DLD1 (cell line): ENCODE data around the gene PRSS48.
"Not testable (repeated sequence)": the region's sequence is repeated elsewhere in the genome, so short reads cannot be mapped to it uniquely, and the experiment has no call there.

Experiments used
- in situ Hi-C: cut with HindIII; loops from 2 replicates; pipeline ENCODE4 v1.10.0; 2017; ENCODE audit warnings: low sequenced_read_pairs

The PRSS48 gene

DNA sequence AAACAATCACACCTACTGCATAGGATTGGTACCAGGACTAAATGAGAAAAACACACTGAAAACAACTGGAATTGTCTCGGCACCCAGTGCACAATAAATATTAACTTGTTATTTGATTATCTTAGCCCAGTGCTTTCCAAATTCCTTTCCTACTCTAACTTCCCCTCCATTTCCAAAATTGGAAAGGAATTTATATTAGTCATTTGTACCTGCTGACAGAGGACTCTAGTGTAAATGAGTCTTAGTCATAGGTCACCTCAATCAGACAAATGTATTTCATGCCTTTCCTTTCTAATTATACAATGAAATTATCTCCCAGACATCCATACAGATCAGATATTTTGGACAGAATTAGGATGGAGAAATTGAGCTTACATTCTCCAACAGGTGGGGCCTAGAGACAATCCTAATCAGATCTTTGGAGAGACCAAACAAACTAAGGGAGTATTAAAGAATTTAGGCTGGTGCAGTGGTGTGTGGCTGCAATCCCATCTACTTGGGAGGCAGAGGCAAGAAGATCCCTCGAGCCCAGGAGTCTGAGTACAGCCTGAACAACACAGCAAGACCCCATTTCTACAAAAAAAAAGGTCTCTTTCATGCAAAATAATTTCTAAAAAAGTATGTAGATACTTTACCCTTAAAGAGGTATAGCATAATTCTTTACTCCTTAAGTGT is 38.4 kb downstream of the PRSS48 start:
- in situ Hi-C loops = no loop called here

DNA sequence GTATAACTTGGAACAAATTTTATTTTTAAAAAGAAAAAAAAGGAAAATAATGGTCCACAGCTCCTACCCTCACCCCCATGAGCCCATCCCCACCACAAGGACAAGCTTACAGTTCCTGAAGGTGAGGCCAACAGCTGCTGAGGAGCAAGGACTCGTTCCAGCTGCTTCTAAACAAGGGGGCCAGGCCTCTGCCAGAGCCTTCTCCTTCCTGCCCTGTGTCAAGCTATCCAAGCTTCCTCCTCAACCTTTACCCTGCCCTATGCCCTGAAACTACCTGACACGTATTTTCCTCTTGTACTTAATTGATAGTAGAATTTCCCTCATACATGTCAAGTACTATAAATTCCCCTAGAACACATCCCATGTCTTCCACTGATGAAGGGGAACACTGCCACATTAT is 39.7 kb downstream of the PRSS48 start:
- in situ Hi-C loops = no loop called here

DNA sequence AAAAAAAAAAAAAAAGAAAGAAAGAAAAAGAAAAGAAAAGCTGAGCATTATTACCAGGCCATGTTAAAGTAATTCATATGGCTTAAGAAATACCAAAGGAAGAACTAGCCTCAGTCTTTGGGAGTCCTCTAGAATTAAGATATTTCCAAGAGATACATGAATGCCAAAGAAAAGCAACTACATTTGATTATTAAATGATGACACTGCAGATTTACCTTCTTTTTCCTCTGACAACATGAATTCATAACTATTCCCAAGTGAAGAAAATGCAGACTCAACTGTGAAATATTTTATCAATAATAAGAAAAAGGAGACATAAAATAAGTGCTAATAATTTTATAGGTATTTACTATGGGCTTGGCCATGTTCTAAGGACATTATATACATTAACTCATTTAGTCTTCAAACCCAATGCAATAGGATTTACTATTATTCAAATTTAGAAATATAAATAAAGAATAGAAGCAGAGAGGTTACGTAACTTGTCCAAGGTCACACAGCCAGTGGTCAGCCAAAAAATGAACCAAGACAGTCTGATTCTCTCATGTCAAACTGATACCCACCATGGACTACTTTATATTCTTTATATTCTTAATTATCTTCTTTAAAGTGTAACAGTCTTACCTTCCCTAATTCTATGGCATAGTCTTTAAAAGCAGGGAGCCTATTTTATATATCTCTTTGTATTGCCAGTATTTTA is 41.5 kb downstream of the PRSS48 start:
- in situ Hi-C loops = no loop called here

DNA sequence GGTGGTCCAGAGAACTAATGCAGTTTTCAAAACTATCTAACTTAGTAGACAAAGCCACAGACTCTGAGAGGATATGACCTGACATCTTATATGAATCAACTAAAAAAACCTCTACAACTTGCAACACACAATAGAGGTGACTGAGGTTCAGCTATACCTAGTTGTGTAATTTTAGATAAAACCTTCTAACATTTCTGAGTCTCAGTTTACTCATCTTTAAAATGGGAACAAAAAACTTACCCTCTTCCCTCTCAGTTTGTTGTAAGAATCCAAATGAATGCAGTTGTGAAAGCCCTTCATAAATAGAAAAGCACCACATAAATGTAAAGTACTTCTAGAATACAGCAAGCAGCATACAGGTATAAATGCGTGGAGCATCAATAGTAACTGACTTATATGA is 42.5 kb downstream of the PRSS48 start:
- in situ Hi-C loops = no loop called here

DNA sequence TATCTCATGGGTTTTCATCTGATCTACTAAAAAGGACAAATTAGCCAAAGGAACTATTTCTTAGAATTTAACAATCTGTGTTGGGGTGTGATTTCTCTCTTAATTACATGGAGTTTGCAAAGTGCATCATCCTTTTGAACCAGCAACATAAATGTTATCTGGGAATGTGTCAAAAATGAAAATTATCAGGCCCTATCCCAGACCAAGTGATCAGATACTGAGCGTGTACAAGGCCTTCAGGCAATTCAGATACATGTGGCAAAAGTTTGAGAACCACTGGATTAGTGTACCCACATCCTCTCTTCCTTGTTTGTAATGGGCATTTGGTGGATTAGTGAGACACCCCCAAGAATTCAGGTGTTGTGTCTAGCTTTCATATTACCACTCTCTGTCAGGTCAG is 44.6 kb downstream of the PRSS48 start:
- in situ Hi-C loops = no loop called here

DNA sequence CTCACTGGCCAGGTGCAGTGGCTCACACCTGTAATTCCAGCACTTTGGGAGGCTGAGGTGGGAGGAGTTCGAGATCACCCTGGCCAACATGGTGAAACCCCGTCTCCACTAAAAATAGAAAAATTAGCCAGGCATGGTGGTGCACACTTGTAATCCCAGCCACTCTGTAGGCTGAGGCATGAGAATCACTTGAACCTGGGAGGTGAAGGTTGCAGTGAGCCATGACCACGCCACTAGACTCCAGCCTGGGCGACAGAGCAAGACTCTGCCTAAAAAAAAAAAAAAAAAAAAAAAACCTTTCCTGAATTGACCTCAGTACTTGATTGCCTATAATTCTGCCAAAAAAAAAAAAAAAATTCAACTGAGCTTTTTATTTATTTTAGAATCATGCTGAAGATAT is 45.2 kb downstream of the PRSS48 start:
- in situ Hi-C loops = not testable (repeated sequence)

DNA sequence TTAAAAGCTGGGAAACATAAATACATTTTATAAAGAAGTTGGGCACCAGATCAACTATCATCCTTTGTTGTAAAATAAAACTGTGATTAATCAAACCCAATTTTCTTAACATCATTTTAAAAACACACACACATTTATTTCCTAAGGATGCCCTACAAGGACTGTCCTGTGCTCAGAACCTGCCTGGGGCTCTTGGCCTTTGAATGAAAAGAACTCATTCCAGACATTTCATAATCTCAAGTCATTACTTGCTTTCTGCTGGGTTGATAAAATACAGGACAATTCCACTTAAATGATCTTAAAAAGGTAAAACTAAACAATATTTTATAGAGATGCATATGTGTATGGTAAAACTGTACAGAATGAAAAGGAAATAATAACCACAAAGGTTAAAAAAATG is 45.6 kb downstream of the PRSS48 start:
- in situ Hi-C loops = no loop called here

DNA sequence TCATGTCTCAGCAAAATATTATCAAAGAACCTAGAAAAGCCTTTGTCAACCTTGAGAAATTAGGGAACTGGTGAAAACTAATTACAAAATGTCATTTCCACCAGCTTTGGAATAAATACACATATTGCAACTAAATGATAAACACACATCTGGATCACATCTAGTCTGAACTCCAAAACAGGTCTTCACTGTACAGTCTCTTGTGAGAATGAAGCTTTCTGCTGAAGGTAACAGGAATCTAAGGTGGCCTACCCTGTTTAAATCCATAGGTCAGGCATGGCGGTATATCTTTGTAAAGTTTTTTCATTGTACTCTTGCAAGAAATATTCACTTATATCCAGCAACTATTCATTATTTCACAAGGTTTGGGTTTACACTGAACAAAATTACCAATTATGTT is 46.7 kb downstream of the PRSS48 start:
- in situ Hi-C loops = no loop called here

DNA sequence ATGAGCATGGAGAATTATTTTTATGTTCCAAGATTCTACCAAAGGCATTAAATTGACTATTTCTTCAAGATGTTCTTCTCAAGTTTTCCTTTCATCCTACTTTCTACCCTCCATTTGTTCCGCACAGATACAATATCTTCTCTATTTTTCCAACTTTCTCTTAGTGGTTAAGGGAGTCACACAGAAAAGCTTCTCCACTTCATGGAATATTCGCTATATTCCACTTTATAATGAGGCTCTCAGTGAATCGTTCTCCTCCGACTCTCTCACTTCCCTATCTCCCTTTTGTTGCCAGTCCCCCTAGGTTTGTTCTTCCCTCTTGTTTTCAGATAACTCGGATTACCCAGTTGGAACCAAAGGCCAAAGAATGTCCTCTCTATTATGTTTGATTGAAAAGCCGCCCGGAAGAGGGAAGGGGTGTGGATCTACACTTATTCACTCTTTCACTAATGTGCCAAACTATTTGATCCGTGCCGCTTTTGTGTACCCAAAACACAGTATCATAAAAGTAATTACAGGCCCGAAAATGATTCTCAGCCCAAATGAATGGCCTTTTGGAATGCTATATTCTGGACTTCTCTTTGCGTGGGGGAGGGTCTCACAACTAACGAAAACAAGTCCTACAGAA is 47.3 kb downstream of the PRSS48 start:
- in situ Hi-C loops = no loop called here

DNA sequence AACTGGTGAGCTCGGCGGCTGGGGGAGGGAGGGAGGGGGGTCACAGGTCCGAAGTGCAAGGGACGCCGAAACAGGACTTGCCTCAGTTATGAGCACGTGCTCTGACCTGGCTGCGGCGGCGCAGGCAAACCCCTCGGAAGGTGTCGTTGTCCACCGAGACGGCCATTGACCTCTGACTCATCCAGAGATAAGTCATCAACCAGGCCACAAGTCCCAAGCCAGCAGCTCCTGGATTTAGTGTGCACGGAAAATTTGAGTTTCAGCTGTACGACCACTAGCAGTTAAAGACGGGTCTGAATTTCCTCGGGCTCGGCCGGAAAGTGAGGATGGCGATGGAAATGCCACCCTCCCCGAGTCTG is 47.8 kb downstream of the PRSS48 start:
- in situ Hi-C loops = no loop called here

DNA sequence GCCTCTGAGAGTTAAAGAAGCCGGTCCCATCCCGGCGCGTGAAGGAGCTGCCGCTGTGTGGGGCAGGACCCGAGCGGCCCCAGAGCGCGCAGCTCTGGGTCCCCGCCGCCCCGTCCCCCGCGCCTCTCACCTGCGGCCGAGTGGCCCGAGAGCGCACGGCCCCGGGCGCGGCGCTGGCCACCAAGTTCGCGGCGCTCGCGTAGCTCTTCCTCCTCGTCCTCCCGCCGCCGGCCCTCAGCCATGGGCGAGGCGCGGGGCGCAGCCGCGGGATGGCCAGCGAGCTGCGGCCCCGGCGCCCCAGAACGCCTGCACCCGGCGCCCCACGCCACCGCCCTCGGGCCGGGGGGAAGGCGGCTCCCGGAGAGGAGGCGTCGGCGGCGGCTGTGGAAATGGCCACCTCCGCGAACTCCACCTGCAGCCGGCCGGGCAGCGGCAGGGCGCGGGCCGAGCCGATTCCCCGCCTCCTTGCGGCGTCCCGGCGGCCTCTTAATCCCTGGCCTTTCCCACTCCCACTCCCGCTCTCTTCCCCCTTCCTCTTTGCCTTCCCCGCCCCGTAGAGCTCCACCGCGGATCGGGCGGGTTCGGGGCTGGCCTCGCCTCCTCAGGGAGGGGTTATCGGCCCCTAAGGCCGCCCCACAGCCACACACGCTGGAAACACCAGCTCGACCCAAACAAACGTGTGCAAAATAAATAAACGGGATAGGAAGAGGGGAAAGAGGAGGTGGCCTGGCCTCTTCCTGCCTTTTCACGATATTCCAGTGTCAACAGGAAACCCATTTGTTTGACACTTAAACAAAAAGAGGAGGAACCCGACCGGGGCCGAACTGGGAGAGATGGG is 48.4 kb downstream of the PRSS48 start, which contains the start of gene SH3D19:
SH3D19 (minus strand) TSS at position 495 of the 838 bp plus-strand sequence; CDS start at position 242, 253 bp downstream.
- in situ Hi-C loops = no loop called here

DNA sequence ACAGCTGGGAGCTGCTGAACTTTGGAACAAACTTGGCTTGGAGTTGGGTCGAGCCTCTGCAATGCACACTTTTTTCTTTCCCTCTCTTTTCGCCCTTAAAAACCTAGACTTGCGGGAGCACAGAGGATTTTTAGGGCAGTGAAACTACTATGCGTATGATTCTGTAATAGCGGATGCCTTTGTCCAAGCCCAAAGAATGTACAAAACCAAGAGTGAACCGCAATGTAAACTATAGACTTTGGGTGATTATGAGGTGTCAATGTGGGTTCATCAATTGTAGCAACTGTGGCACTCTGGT is 48.9 kb downstream of the PRSS48 start:
- in situ Hi-C loops = no loop called here

DNA sequence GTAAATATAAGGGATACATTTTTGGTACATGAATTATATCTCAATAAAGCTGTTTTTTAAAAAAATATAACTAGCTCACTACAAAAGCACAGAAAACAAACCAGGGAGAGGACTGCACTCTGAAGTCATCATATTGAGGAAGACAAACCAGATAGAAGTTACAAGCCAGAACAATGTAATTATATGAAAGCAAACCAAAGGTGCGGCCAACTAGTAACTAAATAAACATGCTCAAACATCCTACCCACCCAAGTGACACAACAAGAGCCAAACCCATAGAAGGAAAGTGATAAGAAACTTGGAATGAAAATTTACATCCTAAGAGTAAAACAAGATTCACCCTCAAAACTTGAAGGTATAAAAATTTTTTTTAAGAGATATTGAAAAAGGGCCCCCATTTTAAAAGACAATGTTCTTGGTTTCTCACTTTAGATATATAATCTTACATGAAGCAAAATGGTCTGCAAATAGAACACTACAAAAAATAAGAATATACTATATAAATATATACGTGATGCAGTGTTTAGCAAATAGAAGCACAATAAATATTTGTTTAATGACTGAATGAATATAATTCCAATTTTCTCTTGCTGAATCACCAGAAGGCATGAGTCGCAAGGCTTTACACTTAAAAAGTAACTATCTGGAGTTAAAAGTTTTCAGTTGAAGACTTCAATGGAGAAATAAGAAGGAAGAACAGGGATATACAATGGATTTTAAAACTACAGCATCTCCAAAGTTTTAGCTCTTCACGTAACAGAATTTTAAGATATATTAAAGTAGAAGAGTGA is 52.5 kb downstream of the PRSS48 start:
- in situ Hi-C loops = no loop called here

DNA sequence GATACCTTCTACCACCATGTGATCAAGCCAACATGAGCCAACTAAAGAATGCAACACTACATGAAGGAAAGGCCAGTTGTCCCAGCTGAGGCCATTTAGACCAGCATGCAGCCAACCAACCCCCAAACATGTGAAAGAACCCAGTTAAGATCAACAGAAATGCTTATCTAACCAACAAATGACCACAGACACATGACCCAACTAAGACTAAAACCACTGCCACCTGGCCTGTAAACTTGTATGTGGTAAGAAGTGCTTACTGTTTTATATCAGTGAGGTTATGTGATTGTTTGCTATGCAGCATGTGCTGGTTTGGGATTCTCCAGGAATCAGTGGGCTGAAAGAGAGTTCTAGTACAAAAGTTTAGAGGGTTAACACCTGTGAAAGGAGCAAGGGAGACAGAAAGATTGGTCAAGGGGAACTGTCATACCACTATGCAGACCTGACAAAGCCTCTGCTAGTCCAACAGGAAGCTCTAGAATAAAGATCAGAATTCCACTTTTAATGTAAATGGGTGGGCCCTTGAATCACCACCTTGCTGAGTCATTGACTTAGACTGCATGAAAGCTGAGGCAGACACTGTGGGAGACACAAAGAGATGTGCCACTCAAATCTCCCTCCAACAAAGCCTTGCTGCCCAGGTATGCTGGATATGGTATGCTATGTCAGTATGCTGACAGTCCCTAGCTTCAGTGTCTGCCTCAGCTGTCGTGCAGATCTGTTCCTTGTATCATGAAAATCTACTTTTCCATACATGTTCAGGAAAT is 54.5 kb downstream of the PRSS48 start:
- in situ Hi-C loops = no loop called here

DNA sequence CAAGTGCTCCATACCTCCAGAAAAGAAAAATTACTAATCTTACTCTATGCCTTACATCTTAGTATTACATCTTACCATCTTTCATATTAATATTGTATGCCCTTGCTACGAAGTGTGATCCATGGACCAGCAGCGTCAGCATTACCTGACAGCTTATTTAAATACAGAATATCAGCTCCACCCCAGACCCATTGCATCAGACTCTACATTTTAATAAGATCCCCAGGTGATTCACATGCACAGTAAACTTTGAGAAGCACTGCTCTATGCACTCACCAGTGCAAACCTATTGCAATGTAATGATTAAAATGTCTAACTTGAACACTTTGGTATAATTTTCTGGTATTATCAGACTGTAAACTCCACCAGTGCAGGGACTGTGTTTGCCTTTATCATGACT is 62.5 kb downstream of the PRSS48 start:
- in situ Hi-C loops = no loop called here

DNA sequence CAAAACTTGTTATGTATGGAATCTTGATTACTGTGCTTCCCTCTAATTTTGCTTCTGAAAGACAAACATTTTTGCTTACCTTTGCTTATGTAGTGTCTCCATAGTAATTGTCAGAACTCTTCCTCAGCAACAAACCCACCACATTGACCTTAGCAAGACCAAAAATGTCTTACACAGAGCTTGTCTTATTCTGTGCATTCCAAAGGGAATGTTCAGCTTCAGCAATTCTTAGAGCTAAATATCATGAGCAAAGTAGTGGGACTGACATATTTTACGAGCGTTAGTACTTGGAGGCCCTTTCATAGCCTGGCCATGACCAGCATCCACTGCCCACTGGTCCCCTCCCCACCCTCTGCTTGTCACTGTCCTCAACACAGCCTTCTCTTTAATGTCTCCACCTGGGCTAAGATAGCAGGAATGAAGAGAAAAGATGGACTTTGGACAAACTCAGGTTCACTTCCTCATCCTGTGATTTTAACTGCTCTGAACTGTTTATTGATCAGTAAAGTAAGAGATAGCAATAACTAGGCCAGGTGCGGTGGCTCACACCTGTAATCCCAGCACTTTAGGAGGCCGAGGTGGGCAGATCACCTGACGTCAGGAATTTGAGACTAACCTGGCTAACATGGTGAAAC is 63.9 kb downstream of the PRSS48 start:
- in situ Hi-C loops = no loop called here
